ENCODE data around the gene ARRDC4. TPM values are rescaled to one million over a fixed set of nuclear protein-coding genes. Genes with fewer than 3 reads are reported as not detected.

The ARRDC4 gene
- total and polyA plus RNA-seq, 2 experiments from 2014 or later: 16.9 to 35.3 TPM

- Histone ChIP-seq H3K4me3 (no peak overlapping the region), H3K27me3 (no peaks in the 10 kb centered on the region), H3K27ac (peak overlapping the region; percentile 88), H3K4me1 (ENCODE audit: insufficient read depth) (no peaks in the 10 kb centered on the region), H3K9me3 (ENCODE audit: low read depth) (no peaks in the 10 kb centered on the region), H4K20me1 (ENCODE audit: insufficient read depth, poor library complexity, severe bottlenecking) (no peaks in the 10 kb centered on the region), H3K36me3 (replicated peaks; ENCODE audit: insufficient read depth, low read depth) (no peaks in the 10 kb centered on the region), H2AFZ (no peak overlapping the region), H3K79me2 (no peaks in the 10 kb centered on the region), H3K9me2 (replicated peaks; ENCODE audit: insufficient read depth) (no peaks in the 10 kb centered on the region), H3K4me2 (no peak overlapping the region)
- no peak for DNase-seq (ENCODE audit: low spot score)
- TF ChIP-seq EZH2phosphoT487 (IDR thresholded peaks at IDR 0.05; ENCODE audit: low read depth, severe bottlenecking, unreplicated experiment) (no peak), CTCF (IDR thresholded peaks at IDR 0.05; ENCODE audit: poor library complexity) (no peak), EZH2 (IDR thresholded peaks at IDR 0.05; ENCODE audit: borderline replicate concordance) (no peak)
- WGBS (ENCODE audit: low lambda C conversion rate, missing lambda C conversion rate): 93% methylated on average over 4 of the region's 4 CpGs
These were observed 42.4 kb downstream of the ARRDC4 start for GRCh38 chr15:98002866-98003265.

- WGBS (ENCODE audit: low lambda C conversion rate, missing lambda C conversion rate): 67% methylated on average over 5 of the region's 5 CpGs
- no peak for TF ChIP-seq EZH2phosphoT487 (IDR thresholded peaks at IDR 0.05; ENCODE audit: low read depth, severe bottlenecking, unreplicated experiment)
- TF ChIP-seq EZH2 (IDR thresholded peaks at IDR 0.05; ENCODE audit: borderline replicate concordance): no peak
- no peak for TF ChIP-seq CTCF (IDR thresholded peaks at IDR 0.05; ENCODE audit: poor library complexity)
- no peak overlapping the region for H3K4me3 ChIP-seq
- H3K27me3 ChIP-seq: no peaks in the 10 kb centered on the region
- H3K4me1 ChIP-seq (ENCODE audit: insufficient read depth): no peaks in the 10 kb centered on the region
- H3K9me2 ChIP-seq (replicated peaks; ENCODE audit: insufficient read depth): no peaks in the 10 kb centered on the region
- DNase-seq (ENCODE audit: low spot score): peak; percentile 56
- peak overlapping the region; percentile 88 for H3K27ac ChIP-seq
- no peaks in the 10 kb centered on the region for H3K36me3 ChIP-seq (replicated peaks; ENCODE audit: insufficient read depth, low read depth)
- H3K4me2 ChIP-seq: no peak overlapping the region
- H3K79me2 ChIP-seq: no peaks in the 10 kb centered on the region
- no peaks in the 10 kb centered on the region for H3K9me3 ChIP-seq (ENCODE audit: low read depth)
- H4K20me1 ChIP-seq (ENCODE audit: insufficient read depth, poor library complexity, severe bottlenecking): no peaks in the 10 kb centered on the region
- H2AFZ ChIP-seq: no peak overlapping the region
These were observed 43.0 kb downstream of the ARRDC4 start for GRCh38 chr15:98003518-98003917.

GRCh38 chr15:98003996-98004395 is 43.5 kb downstream of the ARRDC4 start:
- no peak for DNase-seq (ENCODE audit: low spot score)
- no peak overlapping the region for H3K4me2 ChIP-seq
- no peaks in the 10 kb centered on the region for H3K4me1 ChIP-seq (ENCODE audit: insufficient read depth)
- no peaks in the 10 kb centered on the region for H3K79me2 ChIP-seq
- H3K9me2 ChIP-seq (replicated peaks; ENCODE audit: insufficient read depth): no peaks in the 10 kb centered on the region
- H3K9me3 ChIP-seq (ENCODE audit: low read depth): no peaks in the 10 kb centered on the region
- no peak overlapping the region for H3K4me3 ChIP-seq
- no peaks in the 10 kb centered on the region for H3K36me3 ChIP-seq (replicated peaks; ENCODE audit: insufficient read depth, low read depth)
- 30% methylated on average over 3 of the region's 3 CpGs for WGBS (ENCODE audit: low lambda C conversion rate, missing lambda C conversion rate)
- no peak for TF ChIP-seq EZH2 (IDR thresholded peaks at IDR 0.05; ENCODE audit: borderline replicate concordance)
- no peak for TF ChIP-seq EZH2phosphoT487 (IDR thresholded peaks at IDR 0.05; ENCODE audit: low read depth, severe bottlenecking, unreplicated experiment)
- TF ChIP-seq CTCF (IDR thresholded peaks at IDR 0.05; ENCODE audit: poor library complexity): no peak
- peak overlapping the region; percentile 8 for H3K27ac ChIP-seq
- no peaks in the 10 kb centered on the region for H4K20me1 ChIP-seq (ENCODE audit: insufficient read depth, poor library complexity, severe bottlenecking)
- H2AFZ ChIP-seq: no peak overlapping the region
- no peaks in the 10 kb centered on the region for H3K27me3 ChIP-seq

GRCh38 chr15:98005659-98006058 is 45.2 kb downstream of the ARRDC4 start:
- Histone ChIP-seq H3K9me2 (replicated peaks; ENCODE audit: insufficient read depth) (no peaks in the 10 kb centered on the region), H3K4me2 (no peak overlapping the region), H4K20me1 (ENCODE audit: insufficient read depth, poor library complexity, severe bottlenecking) (no peaks in the 10 kb centered on the region), H3K36me3 (replicated peaks; ENCODE audit: insufficient read depth, low read depth) (no peaks in the 10 kb centered on the region), H3K79me2 (no peaks in the 10 kb centered on the region), H3K27me3 (no peaks in the 10 kb centered on the region), H3K27ac (no peak overlapping the region), H3K4me3 (no peak overlapping the region), H3K9me3 (ENCODE audit: low read depth) (no peaks in the 10 kb centered on the region), H2AFZ (no peak overlapping the region), H3K4me1 (ENCODE audit: insufficient read depth) (peaks cover 4% of the 10 kb centered on the region)
- WGBS (ENCODE audit: low lambda C conversion rate, missing lambda C conversion rate): 79% methylated on average over 9 of the region's 9 CpGs
- no peak for DNase-seq (ENCODE audit: low spot score)
- TF ChIP-seq EZH2phosphoT487 (IDR thresholded peaks at IDR 0.05; ENCODE audit: low read depth, severe bottlenecking, unreplicated experiment): no peak
- no peak for TF ChIP-seq EZH2 (IDR thresholded peaks at IDR 0.05; ENCODE audit: borderline replicate concordance)
- no peak for TF ChIP-seq CTCF (IDR thresholded peaks at IDR 0.05; ENCODE audit: poor library complexity)

Data from hepatocyte (in vitro differentiated cells).